Spleen (tissue), 11 donors: Measurements from ENCODE around the gene FGF18. TPM values are rescaled to one million over a fixed set of nuclear protein-coding genes. Genes with fewer than 3 reads are reported as not detected.

Source experiments
- DNase-seq: peaks from one replicate; pipeline ENCODE4 v3.0.0-alpha.2; 2020
- H3K27ac ChIP-seq, 8 donors: fragments of 200-600 bp; sonication (generic) in 7 of 8; 1 replicate in 4 of 8; 2 replicates in 4 of 8; pipeline versions ENCODE4 v1.5.0 to v1.8.0; 2016 to 2021; ENCODE audit warnings: inconsistent platforms in 4 of 8, mild to moderate bottlenecking in 4 of 8, moderate library complexity in 1 of 8
- H3K27me3 ChIP-seq, 7 donors: fragments of 200-600 bp; sonication (generic) in 6 of 7; replicated peaks in 1 of 7; 1 replicate in 4 of 7; 2 replicates in 3 of 7; pipeline versions ENCODE4 v1.5.0 to v1.8.0; 2016 to 2021; ENCODE audit warnings: inconsistent platforms in 3 of 7, mild to moderate bottlenecking in 1 of 7
- H3K36me3 ChIP-seq, 6 donors: fragments of 200-600 bp; sonication (generic) in 5 of 6; 1 replicate in 4 of 6; 2 replicates in 2 of 6; pipeline versions ENCODE4 v1.5.0 to v1.8.0; 2016 to 2021; ENCODE audit warnings: inconsistent platforms in 2 of 6
- H3K4me1 ChIP-seq, 6 donors: fragments of 200-600 bp; sonication (generic) in 5 of 6; 1 replicate in 3 of 6; 2 replicates in 3 of 6; pipeline versions ENCODE4 v1.5.0 to v1.8.0; 2016 to 2021; ENCODE audit warnings: inconsistent platforms in 3 of 6
- H3K4me3 ChIP-seq, 8 donors: fragments of 200-600 bp; sonication (generic) in 7 of 8; 1 replicate in 4 of 8; 2 replicates in 4 of 8; pipeline versions ENCODE4 v1.5.0 to v1.8.0; 2016 to 2021; ENCODE audit warnings: inconsistent platforms in 4 of 8, mild to moderate bottlenecking in 4 of 8, moderate library complexity in 2 of 8
- H3K9me3 ChIP-seq, 8 donors: fragments of 200-600 bp; sonication (generic) in 7 of 8; 1 replicate in 4 of 8; 2 replicates in 4 of 8; pipeline versions ENCODE4 v1.5.0 to v1.8.0; 2016 to 2021; ENCODE audit warnings: inconsistent platforms in 4 of 8
- POLR2A ChIP-seq, 3 donors: fragments of 450-650 bp; IDR thresholded peaks; one replicate each; pipeline ENCODE4 v1.5.1; 2017; ENCODE audit warnings: antibody characterized with exemption in 3 of 3, mild to moderate bottlenecking in 1 of 3
- POLR2AphosphoS5 ChIP-seq, 3 donors: sonication (generic); formaldehyde crosslinking; IDR thresholded peaks; one replicate each; pipeline ENCODE4 v1.5.1; 2017; ENCODE audit warnings: antibody characterized with exemption in 3 of 3
- WGBS, 5 donors: extraction: QIAGEN DNeasy Blood & Tissue Kit in 3 of 5; methylation state at CpG; one replicate each; pipeline versions ENCODE4 v1.1.5 to v1.1.7; 2013 to 2018; 5-methylcytosine and 5-hydroxymethylcytosine counted together
- intact Hi-C: fragments of 100-400 bp; cut with DNase I; formaldehyde crosslinking; loops from one replicate; pipeline ENCODE4 v1.15.0; 2023; ENCODE audit warnings: low total_unique reads
- polyA plus RNA-seq, 3 donors: library from polyadenylated mRNA; stranded (reverse); fragments of 200-250 nt; gene quantifications; one replicate each; pipeline ENCODE4 v1.2.1, GENCODE V29; 2013
- total RNA-seq, 7 donors: library from RNA; depleted of rRNA in 3 of 7; stranded (reverse); fragments of >200 nt in 3 of 7; fragmentation: NEBNext Ultra II Directional in 4 of 7; extraction: Animal tissue kit (Norgen Biotek cat#: 25700) in 4 of 7; gene quantifications; one replicate each; pipeline versions ENCODE4 v1.1.0 to v1.2.1, GENCODE V29; 2016 to 2021
- TF ChIP-seq, protein P1 (sequence below), 11 experiments: fragments of 200-600 bp in 7 of 11; fragments of 450-650 bp in 4 of 11; sonication (generic) in 4 of 11; IDR thresholded peaks in 8 of 11; conservative IDR thresholded peaks in 3 of 11; 1 replicate in 7 of 11; 2 replicates in 4 of 11; pipeline versions ENCODE4 v1.4.0 to v1.8.0; 2016 to 2021; ENCODE audit warnings: antibody characterized with exemption in 11 of 11, inconsistent platforms in 4 of 11, mild to moderate bottlenecking in 1 of 11
- donor health status: healthy with polysubstance abuse.
- donor health status: DM: no; HTN: no; CAD: no; lungs with moderate emphysema.
- donor health status: DM: no; HTN: no; CAD: no.
- donor health status: Bipolar disorder and iron deficiency.
- donor health status: healthy.
- donor health status: DM: no; HTN: no; CAD: no.
- donor health status: DM: yes; HTN: yes; CAD: no.

Gene FGF18
- total and polyA plus RNA-seq, 10 donors: 0.22 to 0.74 (median 0.33) TPM; not detected in 1

DNA sequence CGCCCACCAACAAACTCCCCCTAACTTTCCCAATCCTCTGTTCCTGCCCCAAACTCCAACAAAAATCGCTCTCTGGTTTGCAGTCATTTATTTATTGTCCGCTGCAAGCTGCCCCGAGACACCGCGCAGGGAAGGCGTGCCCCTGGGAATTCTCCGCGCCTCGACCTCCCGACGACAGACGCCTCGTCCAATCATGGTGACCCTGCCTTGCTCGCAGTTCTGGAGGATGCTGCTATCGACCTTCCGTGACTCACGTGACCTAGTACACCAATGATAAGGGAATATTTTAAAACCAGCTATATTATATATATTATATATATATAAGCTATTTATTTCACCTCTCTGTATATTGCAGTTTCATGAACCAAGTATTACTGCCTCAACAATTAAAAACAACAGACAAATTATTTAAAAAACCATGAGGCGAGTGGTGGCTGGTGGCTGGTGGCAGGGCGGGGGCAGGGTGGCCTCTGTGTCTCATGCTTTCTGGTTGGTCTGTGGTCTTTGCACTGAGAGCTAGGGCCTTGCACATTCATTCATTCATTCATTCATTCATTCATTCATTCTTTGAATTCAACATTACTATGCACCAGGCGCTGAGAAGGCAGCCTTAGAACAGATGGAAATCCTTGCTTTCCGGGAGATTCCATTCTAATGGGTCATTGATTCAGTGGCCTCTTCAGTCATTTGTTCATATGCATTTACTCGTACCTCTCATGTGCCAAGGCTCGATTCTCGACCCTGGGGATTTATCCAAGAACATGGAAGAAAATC is 37.9 kb downstream of the FGF18 start:
- 93 to 95% (median 94%) methylated on average over 25 of the region's 25 CpGs for WGBS, 5 donors

DNA sequence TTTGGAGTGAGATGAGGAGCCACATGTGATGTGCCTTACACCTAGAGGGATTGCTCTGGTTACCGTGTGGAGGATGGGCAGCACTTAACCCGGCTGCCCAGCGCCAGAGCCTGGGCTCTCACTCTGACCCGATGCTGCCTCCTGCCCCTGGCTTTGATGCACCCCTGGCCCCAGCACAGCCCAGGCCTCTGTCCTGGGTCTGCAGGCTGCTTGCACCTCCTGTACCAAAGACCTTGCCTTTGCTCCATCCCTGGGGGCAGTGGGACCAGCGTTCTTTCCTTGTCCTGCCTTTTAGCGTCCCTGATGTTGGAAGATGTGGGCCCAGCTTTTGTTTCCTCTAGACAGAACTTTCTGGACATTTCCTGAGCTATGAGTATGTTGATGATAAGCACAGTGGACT is 40.4 kb downstream of the FGF18 start:
- H3K4me1 ChIP-seq: no peaks in the 10 kb centered on the region
- no peaks in the 10 kb centered on the region for H3K36me3 ChIP-seq
- H3K9me3 ChIP-seq: no peaks in the 10 kb centered on the region
- intact Hi-C loops: no loop called here
- DNase-seq: no peak
- H3K27ac ChIP-seq: no peak overlapping the region
- H3K27me3 ChIP-seq: peaks cover 0 to 45% (median 6%) of the 10 kb centered on the region in 7 donors
- no peak overlapping the region for H3K4me3 ChIP-seq
- TF ChIP-seq, protein P1, sequence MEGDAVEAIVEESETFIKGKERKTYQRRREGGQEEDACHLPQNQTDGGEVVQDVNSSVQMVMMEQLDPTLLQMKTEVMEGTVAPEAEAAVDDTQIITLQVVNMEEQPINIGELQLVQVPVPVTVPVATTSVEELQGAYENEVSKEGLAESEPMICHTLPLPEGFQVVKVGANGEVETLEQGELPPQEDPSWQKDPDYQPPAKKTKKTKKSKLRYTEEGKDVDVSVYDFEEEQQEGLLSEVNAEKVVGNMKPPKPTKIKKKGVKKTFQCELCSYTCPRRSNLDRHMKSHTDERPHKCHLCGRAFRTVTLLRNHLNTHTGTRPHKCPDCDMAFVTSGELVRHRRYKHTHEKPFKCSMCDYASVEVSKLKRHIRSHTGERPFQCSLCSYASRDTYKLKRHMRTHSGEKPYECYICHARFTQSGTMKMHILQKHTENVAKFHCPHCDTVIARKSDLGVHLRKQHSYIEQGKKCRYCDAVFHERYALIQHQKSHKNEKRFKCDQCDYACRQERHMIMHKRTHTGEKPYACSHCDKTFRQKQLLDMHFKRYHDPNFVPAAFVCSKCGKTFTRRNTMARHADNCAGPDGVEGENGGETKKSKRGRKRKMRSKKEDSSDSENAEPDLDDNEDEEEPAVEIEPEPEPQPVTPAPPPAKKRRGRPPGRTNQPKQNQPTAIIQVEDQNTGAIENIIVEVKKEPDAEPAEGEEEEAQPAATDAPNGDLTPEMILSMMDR (IDR thresholded peaks at IDR 0.05 in 8 of 11, conservative IDR thresholded peaks at IDR 0.05 in 3 of 11): no peak
- TF ChIP-seq POLR2AphosphoS5 (IDR thresholded peaks at IDR 0.05): no peak
- WGBS, 5 donors: 73 to 84% (median 78%) methylated on average over 5 to 6 of the region's 6 CpGs

More for the DNA sequence above, 37.9 kb downstream of the FGF18 start:
- Histone ChIP-seq H3K4me1 (no peaks in the 10 kb centered on the region), H3K27me3 (peaks cover 0 to 50% (median 6%) of the 10 kb centered on the region in 7 donors), H3K27ac (no peak overlapping the region), H3K36me3 (no peaks in the 10 kb centered on the region), H3K9me3 (no peaks in the 10 kb centered on the region), H3K4me3 (no peak overlapping the region)
- no peak for DNase-seq
- intact Hi-C loops: no loop called here
- TF ChIP-seq POLR2AphosphoS5 (IDR thresholded peaks at IDR 0.05) (no peak), POLR2A (IDR thresholded peaks at IDR 0.05) (no peak)
- TF ChIP-seq, protein P1 (IDR thresholded peaks at IDR 0.05 in 8 of 11, conservative IDR thresholded peaks at IDR 0.05 in 3 of 11): no peak

DNA sequence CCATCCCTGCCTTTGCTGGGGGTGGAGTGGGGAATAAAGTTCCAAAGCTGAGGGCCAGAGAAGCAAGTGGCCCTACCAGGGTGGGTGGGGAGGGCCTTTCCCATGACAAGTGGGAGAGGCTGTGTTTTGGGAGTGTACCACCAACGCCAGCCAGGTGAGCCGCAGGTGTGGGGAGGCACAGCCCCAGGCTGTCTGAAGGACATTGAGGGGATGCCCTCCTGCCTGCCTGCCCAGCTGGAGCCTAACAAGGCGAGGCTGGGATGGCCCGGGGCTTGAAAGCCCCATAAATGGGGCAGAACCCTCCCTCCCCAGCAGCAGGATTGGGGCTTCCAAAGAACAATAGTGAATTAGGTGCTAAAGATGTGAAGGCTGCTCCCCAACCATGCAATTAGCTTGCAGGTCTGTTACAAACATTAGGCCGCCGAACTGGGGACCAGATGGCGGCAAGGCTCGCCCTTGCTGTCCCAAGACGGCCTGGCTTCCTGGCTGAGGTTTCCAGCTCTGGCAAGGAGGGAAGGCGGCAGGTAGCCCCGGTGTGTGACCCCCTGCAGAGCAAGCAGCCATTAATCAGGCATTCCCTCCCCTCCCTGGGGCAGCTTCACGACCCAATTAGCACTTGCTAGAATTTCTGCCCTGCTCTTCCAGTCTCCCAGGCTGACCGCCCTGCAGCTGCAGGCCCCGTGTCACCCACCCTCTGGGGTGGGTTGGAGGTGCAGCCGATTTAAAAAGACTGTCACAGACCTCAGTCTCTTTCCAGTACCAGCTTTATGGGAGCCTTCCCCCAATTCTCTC is 42.9 kb downstream of the FGF18 start:
- TF ChIP-seq POLR2A (IDR thresholded peaks at IDR 0.05) (no peak), POLR2AphosphoS5 (IDR thresholded peaks at IDR 0.05) (no peak)
- TF ChIP-seq, protein P1 (IDR thresholded peaks at IDR 0.05 in 8 of 11, conservative IDR thresholded peaks at IDR 0.05 in 3 of 11): no peak
- DNase-seq: no peak
- 73 to 80% (median 77%) methylated on average over 9 to 15 of the region's 15 CpGs for WGBS, 5 donors

More for the DNA sequence above, 42.9 kb downstream of the FGF18 start:
- no peak overlapping the region for H3K4me3 ChIP-seq
- no peak overlapping the region for H3K27ac ChIP-seq
- H3K4me1 ChIP-seq: no peaks in the 10 kb centered on the region
- H3K36me3 ChIP-seq: no peaks in the 10 kb centered on the region
- H3K9me3 ChIP-seq: no peaks in the 10 kb centered on the region
- H3K27me3 ChIP-seq: peaks cover 0 to 50% (median 6%) of the 10 kb centered on the region in 7 donors
- intact Hi-C loops: no loop called here
